ENCODE measurements around the gene TMEM108. TPM values are rescaled to one million over a fixed set of nuclear protein-coding genes. Genes with fewer than 3 reads are reported as not detected.

Gene TMEM108
- total RNA-seq, 2 experiments from 2014 or later = not detected

GRCh38 chr3:133330065-133330464 is 291.9 kb downstream of the TMEM108 start:
- Histone ChIP-seq H3K9me3 (ENCODE audit: low read length) (no peaks in the 10 kb centered on the region), H4K20me1 (ENCODE audit: insufficient read depth, low read length) (no peaks in the 10 kb centered on the region), H3K27ac (ENCODE audit: low read depth, low read length, poor library complexity, severe bottlenecking) (no peak overlapping the region), H3K9me2 (ENCODE audit: insufficient read depth, low read length) (no peaks in the 10 kb centered on the region), H3K4me3 (ENCODE audit: low read depth, low read length, poor library complexity, severe bottlenecking) (no peak overlapping the region), H3K4me2 (ENCODE audit: low read length) (no peak overlapping the region), H2AFZ (ENCODE audit: low read length) (no peak overlapping the region), H3K4me1 (ENCODE audit: insufficient read depth, low read length, poor library complexity, severe bottlenecking) (no peaks in the 10 kb centered on the region), H3K36me3 (ENCODE audit: insufficient read depth, low read length) (no peaks in the 10 kb centered on the region), H3K79me2 (ENCODE audit: insufficient read depth, low read depth, low read length) (no peaks in the 10 kb centered on the region)
- POLR2A ChIA-PET = interaction anchor here (0.7 to 0.8 kb wide), 2 partner anchors 34 to 46 kb away, joined by 3 read pairs; no protein-coding TSS in a partner anchor
- no TSS peak for BruUV-seq (replicated peaks)
- CTCF ChIA-PET (ENCODE audit: unreplicated experiment) = no interaction called here
- DNase-seq (ENCODE audit: low spot score) = no peak
- intact Hi-C loops (cut with micrococcal nuclease; ENCODE audit: unreplicated experiment) = no loop called here
- TF ChIP-seq, protein P1, sequence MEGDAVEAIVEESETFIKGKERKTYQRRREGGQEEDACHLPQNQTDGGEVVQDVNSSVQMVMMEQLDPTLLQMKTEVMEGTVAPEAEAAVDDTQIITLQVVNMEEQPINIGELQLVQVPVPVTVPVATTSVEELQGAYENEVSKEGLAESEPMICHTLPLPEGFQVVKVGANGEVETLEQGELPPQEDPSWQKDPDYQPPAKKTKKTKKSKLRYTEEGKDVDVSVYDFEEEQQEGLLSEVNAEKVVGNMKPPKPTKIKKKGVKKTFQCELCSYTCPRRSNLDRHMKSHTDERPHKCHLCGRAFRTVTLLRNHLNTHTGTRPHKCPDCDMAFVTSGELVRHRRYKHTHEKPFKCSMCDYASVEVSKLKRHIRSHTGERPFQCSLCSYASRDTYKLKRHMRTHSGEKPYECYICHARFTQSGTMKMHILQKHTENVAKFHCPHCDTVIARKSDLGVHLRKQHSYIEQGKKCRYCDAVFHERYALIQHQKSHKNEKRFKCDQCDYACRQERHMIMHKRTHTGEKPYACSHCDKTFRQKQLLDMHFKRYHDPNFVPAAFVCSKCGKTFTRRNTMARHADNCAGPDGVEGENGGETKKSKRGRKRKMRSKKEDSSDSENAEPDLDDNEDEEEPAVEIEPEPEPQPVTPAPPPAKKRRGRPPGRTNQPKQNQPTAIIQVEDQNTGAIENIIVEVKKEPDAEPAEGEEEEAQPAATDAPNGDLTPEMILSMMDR (conservative IDR thresholded peaks at IDR 0.05; ENCODE audit: low read length) = no peak
- TF ChIP-seq EZH2phosphoT487 (IDR thresholded peaks at IDR 0.05; ENCODE audit: borderline replicate concordance, low read depth, low read length) = no peak

DNA sequence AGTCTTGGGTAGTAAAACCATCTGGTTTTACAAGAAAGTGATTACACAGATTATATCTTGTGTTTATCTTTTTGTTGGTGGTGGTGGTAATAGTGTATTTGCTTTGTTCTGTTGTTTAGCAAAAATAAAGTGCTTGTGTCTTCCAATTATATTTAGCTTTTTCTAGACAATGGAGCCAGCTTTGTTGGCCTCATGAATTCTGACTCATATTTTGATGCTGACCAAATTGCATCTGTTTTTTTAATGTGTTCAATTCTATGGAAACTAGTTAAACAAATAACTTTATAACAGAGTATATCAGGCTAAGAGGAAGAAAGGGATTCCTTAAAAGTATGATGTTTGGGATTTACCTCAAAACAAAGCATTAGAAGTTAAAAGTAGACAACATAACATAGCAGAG is 292.3 kb downstream of the TMEM108 start:
- BruUV-seq (replicated peaks) = no TSS peak
- H3K9me3 ChIP-seq (ENCODE audit: low read length) = no peaks in the 10 kb centered on the region
- CTCF ChIA-PET (ENCODE audit: unreplicated experiment) = no interaction called here

DNA sequence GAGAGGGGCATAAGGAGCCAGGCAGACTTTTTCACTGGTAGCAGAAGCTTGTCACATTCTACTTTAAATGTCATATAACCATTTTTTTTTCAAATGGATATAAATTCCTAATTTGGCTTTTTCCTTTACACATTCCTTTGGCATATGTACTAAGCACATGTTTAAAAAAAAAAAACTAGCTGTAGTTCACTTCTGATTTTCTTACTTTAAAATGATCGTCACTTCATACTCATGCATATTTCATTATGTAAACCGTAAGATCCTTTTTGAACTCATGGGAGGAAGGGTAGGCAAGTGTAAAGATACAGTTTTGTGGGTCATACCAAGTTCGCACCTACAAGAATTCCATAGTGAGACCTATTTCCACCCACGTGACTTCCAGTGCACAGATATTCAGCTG is 316.5 kb downstream of the TMEM108 start:
- no TSS peak for BruUV-seq (replicated peaks)
- peaks cover 11% of the 10 kb centered on the region; the same call in 1 of the 2 replicates for H3K9me3 ChIP-seq (ENCODE audit: low read length)
- CTCF ChIA-PET (ENCODE audit: unreplicated experiment) = no interaction called here

More for the DNA sequence above, 292.3 kb downstream of the TMEM108 start:
- no peak overlapping the region for H3K4me3 ChIP-seq (ENCODE audit: low read depth, low read length, poor library complexity, severe bottlenecking)
- no peaks in the 10 kb centered on the region for H3K9me2 ChIP-seq (ENCODE audit: insufficient read depth, low read length)
- TF ChIP-seq EZH2phosphoT487 (IDR thresholded peaks at IDR 0.05; ENCODE audit: borderline replicate concordance, low read depth, low read length) = no peak
- TF ChIP-seq, protein P1 (conservative IDR thresholded peaks at IDR 0.05; ENCODE audit: low read length) = no peak
- no peak overlapping the region for H2AFZ ChIP-seq (ENCODE audit: low read length)
- H3K36me3 ChIP-seq (ENCODE audit: insufficient read depth, low read length) = no peaks in the 10 kb centered on the region
- DNase-seq (ENCODE audit: low spot score) = no peak
- no peaks in the 10 kb centered on the region for H3K4me1 ChIP-seq (ENCODE audit: insufficient read depth, low read length, poor library complexity, severe bottlenecking)
- intact Hi-C loops (cut with micrococcal nuclease; ENCODE audit: unreplicated experiment) = no loop called here
- H3K27ac ChIP-seq (ENCODE audit: low read depth, low read length, poor library complexity, severe bottlenecking) = no peak overlapping the region
- POLR2A ChIA-PET = interaction anchor here (0.7 to 0.8 kb wide), 2 partner anchors 35 to 46 kb away, joined by 3 read pairs; no protein-coding TSS in a partner anchor
- H4K20me1 ChIP-seq (ENCODE audit: insufficient read depth, low read length) = no peaks in the 10 kb centered on the region
- H3K4me2 ChIP-seq (ENCODE audit: low read length) = no peak overlapping the region
- H3K79me2 ChIP-seq (ENCODE audit: insufficient read depth, low read depth, low read length) = no peaks in the 10 kb centered on the region

More for the DNA sequence above, 316.5 kb downstream of the TMEM108 start:
- TF ChIP-seq, protein P1 (conservative IDR thresholded peaks at IDR 0.05; ENCODE audit: low read length) = no peak
- no peak for TF ChIP-seq EZH2phosphoT487 (IDR thresholded peaks at IDR 0.05; ENCODE audit: borderline replicate concordance, low read depth, low read length)
- no peak overlapping the region for H3K27ac ChIP-seq (ENCODE audit: low read depth, low read length, poor library complexity, severe bottlenecking)
- POLR2A ChIA-PET = interaction anchor here (0.5 to 0.7 kb wide), 3 partner anchors 20 to 1718 kb away, joined by 3 read pairs; no protein-coding TSS in a partner anchor
- intact Hi-C loops (cut with micrococcal nuclease; ENCODE audit: unreplicated experiment) = no loop called here
- H3K9me2 ChIP-seq (ENCODE audit: insufficient read depth, low read length) = no peaks in the 10 kb centered on the region
- no peaks in the 10 kb centered on the region for H3K36me3 ChIP-seq (ENCODE audit: insufficient read depth, low read length)
- H3K4me3 ChIP-seq (ENCODE audit: low read depth, low read length, poor library complexity, severe bottlenecking) = no peak overlapping the region
- H3K4me1 ChIP-seq (ENCODE audit: insufficient read depth, low read length, poor library complexity, severe bottlenecking) = no peaks in the 10 kb centered on the region
- no peak for DNase-seq (ENCODE audit: low spot score)
- H2AFZ ChIP-seq (ENCODE audit: low read length) = no peak overlapping the region
- no peaks in the 10 kb centered on the region for H4K20me1 ChIP-seq (ENCODE audit: insufficient read depth, low read length)
- no peaks in the 10 kb centered on the region for H3K79me2 ChIP-seq (ENCODE audit: insufficient read depth, low read depth, low read length)
- H3K4me2 ChIP-seq (ENCODE audit: low read length) = no peak overlapping the region
